NT2/D1 (cell line): Measurements from ENCODE around the gene ERBB4.

Source experiments
- DNase-seq: peaks from one replicate; pipeline ENCODE4 v3.0.0-alpha.2; 2011; ENCODE audit warnings: low read depth, low spot score
- H3K27me3 ChIP-seq: 2 replicates; pipeline ENCODE4 v1.6.0; 2011; ENCODE audit warnings: mild to moderate bottlenecking; ENCODE audit not compliant: insufficient read length, insufficient read depth
- H3K36me3 ChIP-seq: 2 replicates; pipeline ENCODE4 v1.6.1; 2011; ENCODE audit warnings: mild to moderate bottlenecking, low read length, mixed read lengths; ENCODE audit not compliant: insufficient read depth, insufficient read length
- H3K4me1 ChIP-seq: 2 replicates; pipeline ENCODE4 v1.5.1; 2011; ENCODE audit not compliant: insufficient read depth, insufficient read length
- H3K4me3 ChIP-seq: 2 replicates; pipeline ENCODE4 v1.5.1; 2011; ENCODE audit warnings: low read depth; ENCODE audit not compliant: insufficient read length
- H3K9ac ChIP-seq: 2 replicates; pipeline ENCODE4 v1.6.0; 2011; ENCODE audit warnings: low read depth; ENCODE audit not compliant: insufficient read length
- H3K9me3 ChIP-seq: 2 replicates; pipeline ENCODE4 v1.5.1; 2011; ENCODE audit warnings: mild to moderate bottlenecking, low read length; ENCODE audit not compliant: insufficient read depth
- SUZ12 ChIP-seq: IDR thresholded peaks from 2 replicates; pipeline ENCODE4 v1.6.1; 2011; ENCODE audit not compliant: insufficient read length, insufficient read depth; ENCODE audit errors: extremely low read depth
- YY1 ChIP-seq: IDR thresholded peaks from 2 replicates; pipeline ENCODE4 v1.6.1; 2011; ENCODE audit not compliant: insufficient read length, insufficient read depth
- ZNF274 ChIP-seq: IDR thresholded peaks from 2 replicates; pipeline ENCODE4 v1.6.1; 2011; ENCODE audit warnings: mild to moderate bottlenecking, low read depth, low read length

The ERBB4 gene

GRCh38 chr2:212327171-212327809, 211.3 kb downstream of the ERBB4 start:
- no peak for DNase-seq
- Histone ChIP-seq H3K4me3 (no peak overlapping the region), H3K4me1 (no peaks in the 10 kb centered on the region), H3K9me3 (no peaks in the 10 kb centered on the region), H3K27me3 (no peaks in the 10 kb centered on the region), H3K36me3 (no peaks in the 10 kb centered on the region), H3K9ac (no peak overlapping the region)
- TF ChIP-seq ZNF274 (no peak), YY1 (no peak), SUZ12 (no peak)

GRCh38 chr2:212318636-212319035, 220.0 kb downstream of the ERBB4 start:
- no peak overlapping the region for H3K4me3 ChIP-seq
- H3K4me1 ChIP-seq: no peaks in the 10 kb centered on the region
- no peaks in the 10 kb centered on the region for H3K36me3 ChIP-seq
- H3K9me3 ChIP-seq: no peaks in the 10 kb centered on the region
- TF ChIP-seq ZNF274 (no peak), YY1 (no peak), SUZ12 (no peak)
- H3K9ac ChIP-seq: no peak overlapping the region
- H3K27me3 ChIP-seq: no peaks in the 10 kb centered on the region
- DNase-seq: no peak

- DNase-seq: no peak
- Histone ChIP-seq H3K36me3 (no peaks in the 10 kb centered on the region), H3K4me3 (no peak overlapping the region), H3K4me1 (no peaks in the 10 kb centered on the region), H3K9ac (no peak overlapping the region), H3K9me3 (no peaks in the 10 kb centered on the region), H3K27me3 (no peaks in the 10 kb centered on the region)
- TF ChIP-seq YY1 (no peak), ZNF274 (no peak), SUZ12 (no peak)
Measured at GRCh38 chr2:212314680-212315079, 223.9 kb downstream of the ERBB4 start.

- DNase-seq: no peak
- H3K9me3 ChIP-seq: no peaks in the 10 kb centered on the region
Measured at GRCh38 chr2:212311807-212312404, 226.7 kb downstream of the ERBB4 start.

GRCh38 chr2:212299943-212300342, 238.7 kb downstream of the ERBB4 start:
- Histone ChIP-seq H3K36me3 (no peaks in the 10 kb centered on the region), H3K4me3 (no peak overlapping the region), H3K9me3 (no peaks in the 10 kb centered on the region), H3K4me1 (no peaks in the 10 kb centered on the region), H3K9ac (no peak overlapping the region), H3K27me3 (no peaks in the 10 kb centered on the region)
- no peak for TF ChIP-seq ZNF274
- no peak for TF ChIP-seq YY1
- no peak for TF ChIP-seq SUZ12
- no peak for DNase-seq

More at GRCh38 chr2:212311807-212312404, 226.7 kb downstream of the ERBB4 start:
- TF ChIP-seq ZNF274 (no peak), YY1 (no peak), SUZ12 (no peak)
- no peaks in the 10 kb centered on the region for H3K36me3 ChIP-seq
- H3K4me3 ChIP-seq: no peak overlapping the region
- no peak overlapping the region for H3K9ac ChIP-seq
- H3K4me1 ChIP-seq: no peaks in the 10 kb centered on the region
- no peaks in the 10 kb centered on the region for H3K27me3 ChIP-seq

GRCh38 chr2:212299333-212299732, 239.3 kb downstream of the ERBB4 start:
- DNase-seq: no peak
- Histone ChIP-seq H3K9ac (no peak overlapping the region), H3K27me3 (no peaks in the 10 kb centered on the region), H3K4me3 (no peak overlapping the region), H3K4me1 (no peaks in the 10 kb centered on the region), H3K36me3 (no peaks in the 10 kb centered on the region), H3K9me3 (no peaks in the 10 kb centered on the region)
- TF ChIP-seq SUZ12: no peak
- TF ChIP-seq ZNF274: no peak
- no peak for TF ChIP-seq YY1

- Histone ChIP-seq H3K4me3 (no peak overlapping the region), H3K9ac (no peak overlapping the region), H3K27me3 (no peaks in the 10 kb centered on the region), H3K4me1 (no peaks in the 10 kb centered on the region), H3K36me3 (no peaks in the 10 kb centered on the region), H3K9me3 (no peaks in the 10 kb centered on the region)
- no peak for DNase-seq
- TF ChIP-seq YY1: no peak
- no peak for TF ChIP-seq SUZ12
- no peak for TF ChIP-seq ZNF274
Measured at GRCh38 chr2:212295571-212295970, 243.0 kb downstream of the ERBB4 start.
